HG03175 (cell line): ENCODE results near the gene PRKCE.

Source experiments
- ATAC-seq: cut with Tn5 transposase; IDR thresholded peaks from one replicate; pipeline ENCODE4 v1.9.1; 2021; ENCODE audit warnings: mild to moderate bottlenecking, moderate library complexity; ENCODE audit not compliant: unreplicated experiment

Gene PRKCE

GRCh38 chr2:46171996-46172546, 520.6 kb downstream of the PRKCE start:
- ATAC-seq: no peak

GRCh38 chr2:46173030-46173429, 521.6 kb downstream of the PRKCE start:
- ATAC-seq: no peak

- no peak for ATAC-seq
Observed at GRCh38 chr2:46173636-46174250, 522.3 kb downstream of the PRKCE start.

- no peak for ATAC-seq
Observed at GRCh38 chr2:46174345-46175170, 523.1 kb downstream of the PRKCE start.

GRCh38 chr2:46175419-46175818, 523.9 kb downstream of the PRKCE start:
- no peak for ATAC-seq

- ATAC-seq: no peak
Observed at GRCh38 chr2:46177461-46178089, 526.1 kb downstream of the PRKCE start.

- peak; percentile 55 for ATAC-seq
Observed at GRCh38 chr2:46179037-46179621, 527.7 kb downstream of the PRKCE start.

GRCh38 chr2:46180189-46180588, 528.7 kb downstream of the PRKCE start:
- no peak for ATAC-seq

- no peak for ATAC-seq
Observed at GRCh38 chr2:46181306-46181705, 529.8 kb downstream of the PRKCE start.

- no peak for ATAC-seq
Observed at GRCh38 chr2:46181789-46182530, 530.5 kb downstream of the PRKCE start.

- ATAC-seq: no peak
Observed at GRCh38 chr2:46183426-46183825, 532.0 kb downstream of the PRKCE start.

- ATAC-seq: no peak
Observed at GRCh38 chr2:46184794-46185583, 533.5 kb downstream of the PRKCE start.

- ATAC-seq: peak; percentile 74
Observed at GRCh38 chr2:46187112-46187618, 535.7 kb downstream of the PRKCE start.

- ATAC-seq: no peak
Observed at GRCh38 chr2:46188041-46188716, 536.7 kb downstream of the PRKCE start.

- ATAC-seq: no peak
Observed at GRCh38 chr2:46193356-46193755, 541.9 kb downstream of the PRKCE start.

- no peak for ATAC-seq
Observed at GRCh38 chr2:46193855-46194254, 542.4 kb downstream of the PRKCE start.

- no peak for ATAC-seq
Observed at GRCh38 chr2:46194856-46195255, 543.4 kb downstream of the PRKCE start.

- ATAC-seq: no peak
Observed at GRCh38 chr2:46195819-46196218, 544.3 kb downstream of the PRKCE start.

- no peak for ATAC-seq
Observed at GRCh38 chr2:46196871-46197462, 545.5 kb downstream of the PRKCE start.
